Measurements from ENCODE around the gene CCDC159.

Gene CCDC159

GRCh38 chr19:11380653-11381537 is 34.6 kb downstream of the CCDC159 start:
- Histone ChIP-seq H3K36me3 (peaks cover 15% of the 10 kb centered on the region), H3K9me3 (no peaks in the 10 kb centered on the region), H3K4me1 (ENCODE audit: control insufficient read depth in 1 of 2, insufficient read depth in 1 of 2, low read depth in 1 of 2, low read length in 1 of 2) (peaks cover 84% of the 10 kb centered on the region in 2 experiments), H3K27ac (peak overlapping the region; percentile 95), H3K27me3 (peaks cover 11% of the 10 kb centered on the region), H3K4me3 (ENCODE audit: low read depth in 1 of 2, low read length in 1 of 2) (peak overlapping the region; percentile 90 to 96)
- TF ChIP-seq CTCF (IDR thresholded peaks at IDR 0.05): peak; percentile 87

GRCh38 chr19:11382898-11383705 is 36.8 kb downstream of the CCDC159 start:
- peaks cover 7% of the 10 kb centered on the region for H3K36me3 ChIP-seq
- H3K9me3 ChIP-seq: no peaks in the 10 kb centered on the region
- H3K4me3 ChIP-seq (ENCODE audit: low read depth in 1 of 2, low read length in 1 of 2): peak overlapping the region; percentile 90 to 96
- peak overlapping the region; percentile 95 for H3K27ac ChIP-seq
- TF ChIP-seq CTCF (IDR thresholded peaks at IDR 0.05): peak; percentile 90
- H3K4me1 ChIP-seq (ENCODE audit: control insufficient read depth in 1 of 2, insufficient read depth in 1 of 2, low read depth in 1 of 2, low read length in 1 of 2): peaks cover 78 to 80% of the 10 kb centered on the region in 2 experiments
- H3K27me3 ChIP-seq: peaks cover 11% of the 10 kb centered on the region

- Histone ChIP-seq H3K4me3 (ENCODE audit: low read depth in 1 of 2, low read length in 1 of 2) (peak overlapping the region; percentile 90 to 96), H3K9me3 (no peaks in the 10 kb centered on the region), H3K27ac (peak overlapping the region; percentile 95), H3K4me1 (ENCODE audit: control insufficient read depth in 1 of 2, insufficient read depth in 1 of 2, low read depth in 1 of 2, low read length in 1 of 2) (peaks cover 72 to 74% of the 10 kb centered on the region in 2 experiments), H3K36me3 (peaks cover 2% of the 10 kb centered on the region), H3K27me3 (peaks cover 11% of the 10 kb centered on the region)
- TF ChIP-seq CTCF (IDR thresholded peaks at IDR 0.05): no peak
Observed at GRCh38 chr19:11383706-11384048, 37.4 kb downstream of the CCDC159 start.

- H3K9me3 ChIP-seq: no peaks in the 10 kb centered on the region
- H3K36me3 ChIP-seq: no peaks in the 10 kb centered on the region
- TF ChIP-seq CTCF (IDR thresholded peaks at IDR 0.05): no peak
- H3K4me1 ChIP-seq (ENCODE audit: control insufficient read depth in 1 of 2, insufficient read depth in 1 of 2, low read depth in 1 of 2, low read length in 1 of 2): peaks cover 62 to 70% of the 10 kb centered on the region in 2 experiments
- H3K27me3 ChIP-seq: peaks cover 11% of the 10 kb centered on the region
- no peak overlapping the region for H3K4me3 ChIP-seq (ENCODE audit: low read depth in 1 of 2, low read length in 1 of 2)
- H3K27ac ChIP-seq: peak overlapping the region; percentile 95
Observed at GRCh38 chr19:11384778-11385129, 38.4 kb downstream of the CCDC159 start.

GRCh38 chr19:11387162-11388034 is 41.1 kb downstream of the CCDC159 start:
- Histone ChIP-seq H3K4me1 (ENCODE audit: control insufficient read depth in 1 of 2, insufficient read depth in 1 of 2, low read depth in 1 of 2, low read length in 1 of 2) (peaks cover 39 to 45% of the 10 kb centered on the region in 2 experiments), H3K36me3 (no peaks in the 10 kb centered on the region), H3K27me3 (peaks cover 11% of the 10 kb centered on the region), H3K9me3 (no peaks in the 10 kb centered on the region), H3K27ac (peak overlapping the region; percentile 87), H3K4me3 (ENCODE audit: low read depth in 1 of 2, low read length in 1 of 2) (peak overlapping the region in 1 of 2 experiments; percentile 28)
- no peak for TF ChIP-seq CTCF (IDR thresholded peaks at IDR 0.05)
